Posterior cingulate gyrus (tissue), 11 donors: ENCODE results near the gene KRT78.

Experiments
- DNase-seq, 10 donors: peaks; one replicate each; pipeline versions ENCODE4 v3.0.0 to v3.0.0-alpha.2; 2020 to 2021; ENCODE audit warnings: mixed read lengths in 3 of 10
- intact Hi-C: fragments of 100-400 bp; cut with DNase I; formaldehyde crosslinking; loops from one replicate; pipeline ENCODE4 v1.15.1; 2023

Gene KRT78

GRCh38 chr12:52815676-52816588, 32.9 kb downstream of the KRT78 start:
- peak in 1 of 10 donors; percentile 60 for DNase-seq
- intact Hi-C loops = no loop called here

GRCh38 chr12:52815161-52815560, 33.6 kb downstream of the KRT78 start:
- DNase-seq = no peak
- intact Hi-C loops = no loop called here

GRCh38 chr12:52814710-52815155, 34.1 kb downstream of the KRT78 start:
- intact Hi-C loops = no loop called here
- DNase-seq = peak in 1 of 10 donors; percentile 69

GRCh38 chr12:52813885-52814709, 34.7 kb downstream of the KRT78 start, which contains the start of gene KRT4:
Gene KRT4, minus strand, starts transcription at chr12:52814116. Its CDS starts 58 bp downstream, at chr12:52814058.
- peak in 1 of 10 donors; percentile 78 for DNase-seq
- intact Hi-C loops = no loop called here

GRCh38 chr12:52813203-52813819, 35.5 kb downstream of the KRT78 start:
- intact Hi-C loops = no loop called here
- DNase-seq = peak in 2 of 10 donors; percentile 3 to 38

GRCh38 chr12:52812749-52813148, 36.0 kb downstream of the KRT78 start:
- intact Hi-C loops = no loop called here
- no peak for DNase-seq

- intact Hi-C loops = no loop called here
Measured at GRCh38 chr12:52812073-52812400, 36.8 kb downstream of the KRT78 start.

GRCh38 chr12:52811191-52812072, 37.4 kb downstream of the KRT78 start:
- intact Hi-C loops = no loop called here
- peak in 1 of 10 donors; percentile 44 for DNase-seq

More at GRCh38 chr12:52812073-52812400, 36.8 kb downstream of the KRT78 start:
- DNase-seq = no peak

- intact Hi-C loops = no loop called here
Measured at GRCh38 chr12:52810554-52810953, 38.2 kb downstream of the KRT78 start.

GRCh38 chr12:52809166-52809565, 39.6 kb downstream of the KRT78 start:
- intact Hi-C loops = no loop called here
- peak in 1 of 10 donors; percentile 42 for DNase-seq

More at GRCh38 chr12:52810554-52810953, 38.2 kb downstream of the KRT78 start:
- no peak for DNase-seq

GRCh38 chr12:52808573-52809160, 40.1 kb downstream of the KRT78 start:
- intact Hi-C loops = no loop called here
- DNase-seq = peak in 1 of 10 donors; percentile 48

GRCh38 chr12:52807544-52808470, 41.0 kb downstream of the KRT78 start:
- intact Hi-C loops = no loop called here

GRCh38 chr12:52806821-52807543, 41.8 kb downstream of the KRT78 start:
- DNase-seq = peak in 1 of 10 donors; percentile 50
- intact Hi-C loops = no loop called here

More at GRCh38 chr12:52807544-52808470, 41.0 kb downstream of the KRT78 start:
- peak in 1 of 10 donors; percentile 54 for DNase-seq

- no peak for DNase-seq
- intact Hi-C loops = no loop called here
Measured at GRCh38 chr12:52806169-52806811, 42.5 kb downstream of the KRT78 start.

- intact Hi-C loops = no loop called here
Measured at GRCh38 chr12:52805739-52806138, 43.1 kb downstream of the KRT78 start.

GRCh38 chr12:52805000-52805399, 43.8 kb downstream of the KRT78 start:
- DNase-seq = peak in 1 of 10 donors; percentile 66
- intact Hi-C loops = no loop called here

More at GRCh38 chr12:52805739-52806138, 43.1 kb downstream of the KRT78 start:
- peak in 1 of 10 donors; percentile 18 for DNase-seq

GRCh38 chr12:52802442-52802841, 46.4 kb downstream of the KRT78 start:
- intact Hi-C loops = no loop called here
- no peak for DNase-seq
